Mesodermal cell (in vitro differentiated cells): ENCODE data around the gene LIN37.

Experiments
- H3K27ac ChIP-seq: 2 replicates; pipeline ENCODE4 v1.7.0; 2013; ENCODE audit warnings: mild to moderate bottlenecking, low read depth, low read length, moderate library complexity; ENCODE audit not compliant: severe bottlenecking
- H3K36me3 ChIP-seq: 2 replicates; pipeline ENCODE4 v1.7.1; 2013; ENCODE audit warnings: mild to moderate bottlenecking, low read length, moderate library complexity; ENCODE audit not compliant: control insufficient read depth, insufficient read depth
- H3K4me1 ChIP-seq: one replicate; pipeline ENCODE4 v1.7.1; 2013; ENCODE audit warnings: mild to moderate bottlenecking, low read length; ENCODE audit not compliant: insufficient read depth, control insufficient read depth, poor library complexity, severe bottlenecking
- H3K4me3 ChIP-seq: 2 replicates; pipeline ENCODE4 v1.7.0; 2013; ENCODE audit warnings: low read length, control low read depth, mild to moderate bottlenecking; ENCODE audit not compliant: insufficient read depth, poor library complexity, severe bottlenecking; ENCODE audit errors: extremely low read depth
- H3K9me3 ChIP-seq: 2 replicates; pipeline ENCODE4 v1.7.1; 2013; ENCODE audit warnings: mild to moderate bottlenecking, low read length, moderate library complexity; ENCODE audit not compliant: control insufficient read depth
- WGBS, 2 experiments: methylation state at CpG; one replicate each; pipeline ENCODE4 v1.1.5; 2013; ENCODE audit warnings: missing lambda C conversion rate in 2 of 2; ENCODE audit not compliant: insufficient coverage in 2 of 2; 5-methylcytosine and 5-hydroxymethylcytosine counted together

LIN37 gene

DNA sequence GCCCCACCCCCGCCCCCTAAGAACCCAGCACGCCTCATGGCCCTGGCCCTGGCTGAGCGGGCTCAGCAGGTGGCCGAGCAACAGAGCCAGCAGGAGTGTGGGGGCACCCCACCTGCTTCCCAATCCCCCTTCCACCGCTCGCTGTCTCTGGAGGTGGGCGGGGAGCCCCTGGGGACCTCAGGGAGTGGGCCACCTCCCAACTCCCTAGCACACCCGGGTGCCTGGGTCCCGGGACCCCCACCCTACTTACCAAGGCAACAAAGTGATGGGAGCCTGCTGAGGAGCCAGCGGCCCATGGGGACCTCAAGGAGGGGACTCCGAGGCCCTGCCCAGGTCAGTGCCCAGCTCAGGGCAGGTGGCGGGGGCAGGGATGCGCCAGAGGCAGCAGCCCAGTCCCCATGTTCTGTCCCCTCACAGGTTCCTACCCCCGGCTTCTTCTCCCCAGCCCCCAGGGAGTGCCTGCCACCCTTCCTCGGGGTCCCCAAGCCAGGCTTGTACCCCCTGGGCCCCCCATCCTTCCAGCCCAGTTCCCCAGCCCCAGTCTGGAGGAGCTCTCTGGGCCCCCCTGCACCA is 38.9 kb downstream of the LIN37 start:
- WGBS, 2 experiments, result 92 to 98% methylated on average over 6 to 10 of the region's 15 CpGs
- Histone ChIP-seq H3K4me3 (no peak overlapping the region), H3K27ac (no peak overlapping the region), H3K36me3 (peaks cover 12% of the 10 kb centered on the region), H3K4me1 (peaks cover 4% of the 10 kb centered on the region), H3K9me3 (no peaks in the 10 kb centered on the region)

DNA sequence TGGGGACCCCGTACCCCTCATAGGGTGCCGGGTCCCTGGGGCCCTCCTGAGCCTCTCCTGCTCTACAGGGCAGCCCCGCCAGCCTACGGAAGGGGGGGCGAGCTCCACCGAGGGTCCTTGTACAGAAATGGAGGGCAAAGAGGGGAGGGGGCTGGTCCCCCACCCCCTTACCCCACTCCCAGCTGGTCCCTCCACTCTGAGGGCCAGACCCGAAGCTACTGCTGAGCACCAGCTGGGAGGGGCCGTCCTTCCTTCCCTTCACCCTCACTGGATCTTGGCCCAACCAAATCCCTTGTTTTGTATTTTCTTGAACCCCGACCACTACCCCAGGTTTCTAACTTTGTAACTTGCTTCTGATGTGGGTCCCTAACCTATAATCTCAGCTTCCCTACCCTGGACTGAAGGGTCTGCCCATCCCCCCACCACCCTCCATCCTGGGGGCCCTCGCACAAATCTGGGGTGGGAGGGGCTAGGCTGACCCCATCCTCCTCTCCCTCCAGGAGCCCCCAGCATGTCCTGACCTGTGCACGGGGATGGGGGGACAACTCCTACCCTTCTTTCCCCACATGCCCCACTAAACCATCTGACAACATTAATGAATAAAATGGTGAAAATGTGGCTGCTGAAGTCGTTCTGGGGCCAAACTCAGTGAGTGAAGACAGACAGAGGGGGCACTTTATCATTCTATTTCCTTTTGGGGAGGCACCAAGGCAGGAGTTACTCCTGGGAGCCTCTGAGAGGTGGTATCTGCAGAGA is 40.0 kb downstream of the LIN37 start:
- Histone ChIP-seq H3K4me1 (no peaks in the 10 kb centered on the region), H3K27ac (no peak overlapping the region), H3K9me3 (no peaks in the 10 kb centered on the region), H3K4me3 (no peak overlapping the region), H3K36me3 (peaks cover 8% of the 10 kb centered on the region)
- 80 to 89% methylated on average over 3 to 4 of the region's 12 CpGs for WGBS, 2 experiments

GRCh38 chr19:35789195-35789977 is 41.0 kb downstream of the LIN37 start:
- H3K27ac ChIP-seq, result no peak overlapping the region

GRCh38 chr19:35789978-35790944 is 41.9 kb downstream of the LIN37 start:
- 91% methylated on average over 14 to 16 of the region's 19 CpGs for WGBS, 2 experiments
- H3K27ac ChIP-seq, result no peak overlapping the region
- H3K4me1 ChIP-seq, result no peaks in the 10 kb centered on the region
- H3K9me3 ChIP-seq, result no peaks in the 10 kb centered on the region
- peaks cover 8% of the 10 kb centered on the region for H3K36me3 ChIP-seq
- no peak overlapping the region for H3K4me3 ChIP-seq

More at GRCh38 chr19:35789195-35789977, 41.0 kb downstream of the LIN37 start:
- Histone ChIP-seq H3K4me3 (no peak overlapping the region), H3K4me1 (no peaks in the 10 kb centered on the region), H3K9me3 (no peaks in the 10 kb centered on the region), H3K36me3 (peaks cover 8% of the 10 kb centered on the region)
- 84 to 86% methylated on average over 9 to 11 of the region's 11 CpGs for WGBS, 2 experiments

- Histone ChIP-seq H3K27ac (no peak overlapping the region), H3K4me1 (no peaks in the 10 kb centered on the region), H3K36me3 (no peaks in the 10 kb centered on the region), H3K4me3 (no peak overlapping the region), H3K9me3 (no peaks in the 10 kb centered on the region)
- 81 to 82% methylated on average over 20 of the region's 20 CpGs for WGBS, 2 experiments
These were observed 42.8 kb downstream of the LIN37 start for GRCh38 chr19:35790981-35791813.

- 88 to 100% methylated on average over 6 of the region's 9 CpGs for WGBS, 2 experiments
- Histone ChIP-seq H3K4me1 (no peaks in the 10 kb centered on the region), H3K9me3 (no peaks in the 10 kb centered on the region), H3K36me3 (no peaks in the 10 kb centered on the region), H3K4me3 (no peak overlapping the region), H3K27ac (no peak overlapping the region)
These were observed 43.5 kb downstream of the LIN37 start for GRCh38 chr19:35791814-35792279.

GRCh38 chr19:35792312-35792711 is 43.9 kb downstream of the LIN37 start:
- no peak overlapping the region for H3K4me3 ChIP-seq
- no peak overlapping the region for H3K27ac ChIP-seq
- no peaks in the 10 kb centered on the region for H3K4me1 ChIP-seq
- no peaks in the 10 kb centered on the region for H3K36me3 ChIP-seq
- WGBS, 2 experiments, result 84 to 89% methylated on average over 15 of the region's 15 CpGs
- H3K9me3 ChIP-seq, result no peaks in the 10 kb centered on the region

- Histone ChIP-seq H3K27ac (no peak overlapping the region), H3K36me3 (no peaks in the 10 kb centered on the region), H3K9me3 (no peaks in the 10 kb centered on the region), H3K4me1 (no peaks in the 10 kb centered on the region), H3K4me3 (no peak overlapping the region)
- WGBS, 2 experiments, result 80 to 87% methylated on average over 7 to 8 of the region's 8 CpGs
These were observed 44.5 kb downstream of the LIN37 start for GRCh38 chr19:35792888-35793287.

GRCh38 chr19:35793381-35794165 is 45.2 kb downstream of the LIN37 start:
- H3K9me3 ChIP-seq, result no peaks in the 10 kb centered on the region
- WGBS, 2 experiments, result 85 to 87% methylated on average over 4 to 7 of the region's 7 CpGs
- H3K4me3 ChIP-seq, result no peak overlapping the region
- H3K4me1 ChIP-seq, result no peaks in the 10 kb centered on the region
- no peak overlapping the region for H3K27ac ChIP-seq
- H3K36me3 ChIP-seq, result no peaks in the 10 kb centered on the region
